NCI-H2196 treated with DMSO at 0.1 percent for 48 hours (cell line): Measurements from ENCODE around the gene GNS.
"Not testable (repeated sequence)": the region's sequence is repeated elsewhere in the genome, so short reads cannot be mapped to it uniquely, and the experiment has no call there.

Source experiments
- DNase-seq: peaks from one replicate; lab custom pipeline; 2025; ENCODE audit not compliant: unreplicated experiment; lab: John Stamatoyannopoulos, UW

The GNS gene

GRCh38 chr12:64780132-64780530 lies 20.9 kb upstream of the GNS start:
- DNase-seq: no peak

- DNase-seq: no peak
Observed at GRCh38 chr12:64779354-64779974, 20.3 kb upstream of the GNS start.

- DNase-seq: not testable (repeated sequence)
Observed at GRCh38 chr12:64775147-64775736, 16.0 kb upstream of the GNS start.

- DNase-seq: no peak
Observed at GRCh38 chr12:64773386-64773785, 14.2 kb upstream of the GNS start.

GRCh38 chr12:64767495-64767894 lies 8.3 kb upstream of the GNS start:
- no peak for DNase-seq

- no peak for DNase-seq
Observed at GRCh38 chr12:64760808-64761573, 1.8 kb upstream of the GNS start.

GRCh38 chr12:64757771-64758170 lies 1.4 kb downstream of the GNS start:
- no peak for DNase-seq

- no peak for DNase-seq
Observed at GRCh38 chr12:64756376-64756775, 2.8 kb downstream of the GNS start.

GRCh38 chr12:64753427-64753826 lies 5.8 kb downstream of the GNS start:
- no peak for DNase-seq

- no peak for DNase-seq
Observed at GRCh38 chr12:64752833-64753238, 6.4 kb downstream of the GNS start.

- no peak for DNase-seq
Observed at GRCh38 chr12:64752032-64752431, 7.2 kb downstream of the GNS start.

GRCh38 chr12:64749461-64750200 lies 9.6 kb downstream of the GNS start:
- DNase-seq: no peak

- DNase-seq: no peak
Observed at GRCh38 chr12:64747695-64748094, 11.5 kb downstream of the GNS start.

- no peak for DNase-seq
Observed at GRCh38 chr12:64746663-64747062, 12.5 kb downstream of the GNS start.

GRCh38 chr12:64745980-64746379 lies 13.2 kb downstream of the GNS start:
- DNase-seq: no peak

GRCh38 chr12:64745259-64745807 lies 13.9 kb downstream of the GNS start:
- DNase-seq: no peak

GRCh38 chr12:64744422-64745258 lies 14.6 kb downstream of the GNS start:
- DNase-seq: no peak

GRCh38 chr12:64743206-64743605 lies 16.0 kb downstream of the GNS start:
- no peak for DNase-seq

GRCh38 chr12:64742416-64742815 lies 16.8 kb downstream of the GNS start:
- DNase-seq: no peak

GRCh38 chr12:64740646-64741045 lies 18.6 kb downstream of the GNS start:
- no peak for DNase-seq
